GM19438 (cell line): ENCODE measurements around the gene CLCF1.

Experiments used
- ATAC-seq: cut with Tn5 transposase; IDR thresholded peaks from one replicate; pipeline ENCODE4 v1.9.1; 2021; ENCODE audit warnings: low read depth; ENCODE audit not compliant: unreplicated experiment

Gene CLCF1

DNA sequence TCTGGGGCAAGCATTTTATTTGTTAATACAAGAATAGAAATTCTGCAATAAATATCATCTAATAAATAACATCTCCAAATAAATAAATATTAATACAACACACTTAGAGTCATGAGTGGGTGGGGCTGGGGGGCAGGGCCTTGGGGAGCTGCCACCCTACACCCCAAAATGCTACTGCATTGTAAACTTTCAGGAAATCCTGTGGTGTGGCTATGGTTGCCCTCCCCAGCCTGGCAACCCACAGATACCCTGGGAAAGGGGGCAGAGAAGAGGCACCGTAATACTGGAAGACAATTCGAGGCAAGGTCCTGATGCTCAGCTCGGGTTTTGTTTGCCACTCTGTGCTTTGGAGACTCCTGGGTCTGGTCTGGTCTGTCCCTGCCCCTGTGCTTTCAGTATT is 9.2 kb downstream of the CLCF1 start:
- no peak for ATAC-seq

DNA sequence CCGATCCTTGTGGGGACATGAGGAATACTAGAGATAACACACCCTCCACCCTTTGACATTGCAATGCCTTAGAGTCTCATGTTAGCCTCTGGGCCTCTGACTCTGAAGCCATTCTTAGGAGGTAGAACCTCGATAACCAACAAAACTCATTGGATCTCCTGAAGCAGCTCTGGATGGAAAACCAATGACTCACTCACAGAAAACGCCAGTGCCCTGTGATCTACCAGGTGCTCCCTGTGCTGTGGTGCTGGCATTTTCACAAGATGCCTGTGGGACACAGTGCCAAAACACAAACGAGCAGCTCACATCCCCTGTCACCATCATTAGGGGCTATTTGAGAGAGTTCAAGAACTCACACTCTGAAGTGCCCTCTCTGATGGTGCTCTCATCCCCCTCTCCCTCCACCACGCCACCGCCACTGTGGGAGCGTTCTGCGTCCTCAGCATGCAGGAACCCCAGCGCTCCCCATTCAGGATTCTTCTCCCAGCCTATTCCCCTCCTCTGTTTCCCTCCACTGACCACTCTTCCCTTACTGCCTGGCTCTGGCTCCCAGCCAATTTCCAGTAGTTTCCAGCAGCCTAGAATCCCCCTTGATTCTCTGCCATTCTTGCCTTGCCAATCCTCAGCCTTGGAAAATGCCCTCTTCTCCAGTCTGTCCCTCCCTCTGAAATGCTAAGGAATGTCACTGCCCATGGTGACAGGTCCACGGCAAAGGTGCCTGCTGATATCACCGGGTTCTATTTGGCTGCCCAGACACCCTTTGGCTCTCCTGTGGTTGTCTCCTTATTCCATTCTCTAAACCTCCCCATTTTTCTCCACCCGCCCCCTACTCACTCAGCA is 15.3 kb downstream of the CLCF1 start:
- ATAC-seq, result no peak

DNA sequence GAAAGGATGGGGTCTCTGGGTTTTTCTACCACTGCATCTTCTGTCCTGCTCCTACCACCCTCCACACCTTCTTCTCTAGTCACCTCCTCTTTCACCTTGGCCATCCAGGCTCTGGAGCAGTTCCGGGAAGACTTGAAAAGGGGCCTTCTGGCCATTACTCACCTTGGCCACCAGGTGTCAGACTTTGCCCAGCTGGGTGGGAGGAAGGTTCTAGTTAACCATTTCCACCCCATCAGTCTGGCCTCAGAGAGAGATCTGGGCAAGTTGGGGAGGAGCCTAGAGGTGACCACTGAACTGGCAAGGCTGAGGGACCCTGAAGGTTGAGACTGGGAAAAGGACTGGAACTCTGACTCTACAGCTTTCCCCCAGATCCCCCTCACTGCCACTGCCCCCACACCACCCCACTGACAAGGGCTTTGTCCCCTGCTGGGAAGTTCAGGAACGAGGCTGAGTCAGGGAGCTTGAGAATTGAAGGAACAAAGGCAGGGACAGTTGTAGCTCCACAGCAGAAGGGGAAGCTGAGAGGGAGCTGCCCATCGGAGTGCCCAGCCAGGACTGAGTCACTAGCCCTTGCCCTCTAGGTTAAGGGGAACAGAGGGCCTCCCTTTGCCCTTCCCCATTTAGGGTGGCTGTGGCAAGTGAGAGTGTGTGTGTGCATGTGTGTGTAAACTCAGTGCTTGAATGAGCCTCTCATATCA is 16.4 kb downstream of the CLCF1 start:
- no peak for ATAC-seq

DNA sequence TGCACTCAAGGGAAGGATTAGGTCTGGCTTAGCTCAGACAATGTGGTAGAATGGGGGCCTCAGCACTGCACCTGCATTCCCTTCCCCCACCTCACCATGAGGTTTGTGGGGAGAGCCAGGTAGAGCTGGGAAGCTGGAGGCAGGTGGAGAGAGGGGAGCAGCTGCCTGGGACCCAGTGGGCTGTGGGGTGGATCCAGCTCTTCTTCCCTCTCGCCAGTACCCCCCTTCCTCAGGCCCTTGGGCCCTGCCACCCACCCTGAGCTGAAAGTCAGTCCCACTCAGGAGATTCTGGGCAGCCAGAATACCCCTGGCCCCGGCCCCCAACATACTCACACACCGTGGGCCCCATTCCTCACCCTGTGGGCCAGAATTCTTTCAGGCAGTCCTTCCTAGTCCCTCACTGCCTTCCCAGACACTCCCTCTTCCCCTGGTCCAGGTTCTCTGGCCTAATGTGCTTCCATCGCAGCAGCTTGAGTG is 17.0 kb downstream of the CLCF1 start:
- ATAC-seq, result no peak

DNA sequence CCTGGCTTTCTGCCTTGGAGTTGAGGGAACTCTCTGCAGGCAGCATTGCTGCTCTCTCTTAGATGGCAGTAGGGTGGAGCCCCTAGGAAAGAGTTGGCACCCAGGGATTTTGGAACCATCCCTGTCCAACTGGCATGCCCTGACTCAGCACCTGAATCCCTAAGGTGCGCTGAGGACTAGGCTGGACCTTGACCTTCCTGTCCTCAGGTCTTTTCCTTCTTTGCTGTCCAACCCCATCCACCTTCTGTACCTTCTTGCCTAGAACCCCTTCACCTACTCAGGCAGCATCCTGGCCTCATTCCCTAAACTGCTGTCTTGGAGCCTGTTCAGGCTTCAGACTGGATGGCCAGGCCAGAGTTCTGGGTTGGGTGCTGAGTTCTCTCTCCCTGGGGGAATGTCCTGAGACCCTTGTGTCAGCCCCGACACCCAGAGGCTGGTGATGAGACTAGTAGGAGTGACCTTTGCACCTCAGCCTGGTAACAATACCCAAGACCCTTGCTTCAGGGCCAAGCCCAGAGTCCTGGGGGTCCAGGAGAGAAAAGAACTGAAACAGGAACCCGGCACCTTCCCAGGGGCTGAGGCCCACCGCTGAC is 17.5 kb downstream of the CLCF1 start:
- no peak for ATAC-seq

DNA sequence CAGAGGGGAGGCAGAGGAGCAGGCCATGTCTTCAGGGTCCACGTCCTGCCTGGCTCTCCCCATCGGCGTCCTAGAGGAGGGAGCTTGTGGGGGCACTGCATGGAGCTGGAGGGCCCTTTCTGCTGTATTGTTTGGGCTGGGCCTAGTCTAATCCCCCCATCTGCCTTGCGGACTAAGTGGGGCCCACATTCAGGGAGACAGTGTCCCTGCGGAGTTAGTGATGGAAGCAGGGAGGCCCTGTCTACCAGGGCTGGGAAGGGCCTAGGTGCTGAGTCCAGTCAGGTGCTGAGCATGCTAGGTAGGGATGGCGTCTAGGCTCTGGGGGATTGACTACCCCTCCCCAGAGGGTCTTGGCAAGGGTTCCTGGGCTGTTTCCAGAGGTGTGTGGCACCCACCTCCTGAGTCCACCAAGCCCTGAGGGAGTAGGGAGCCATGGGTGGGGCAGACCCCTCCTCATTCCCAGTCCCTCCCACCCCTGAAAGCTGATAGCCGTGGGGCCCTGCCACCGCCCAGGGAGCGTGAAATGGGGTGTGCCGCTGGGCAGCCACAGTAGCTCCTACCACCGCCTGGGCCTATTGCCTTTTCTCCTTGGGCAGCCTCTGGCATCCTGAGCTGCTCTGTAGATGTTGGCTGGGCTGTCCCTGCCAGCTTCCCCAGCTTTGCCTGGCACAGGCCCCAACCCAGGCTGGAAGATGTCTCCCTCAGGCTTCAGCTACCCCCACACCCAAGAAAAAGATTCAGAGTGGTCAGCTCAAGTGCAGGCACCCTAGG is 18.2 kb downstream of the CLCF1 start:
- ATAC-seq, result no peak

DNA sequence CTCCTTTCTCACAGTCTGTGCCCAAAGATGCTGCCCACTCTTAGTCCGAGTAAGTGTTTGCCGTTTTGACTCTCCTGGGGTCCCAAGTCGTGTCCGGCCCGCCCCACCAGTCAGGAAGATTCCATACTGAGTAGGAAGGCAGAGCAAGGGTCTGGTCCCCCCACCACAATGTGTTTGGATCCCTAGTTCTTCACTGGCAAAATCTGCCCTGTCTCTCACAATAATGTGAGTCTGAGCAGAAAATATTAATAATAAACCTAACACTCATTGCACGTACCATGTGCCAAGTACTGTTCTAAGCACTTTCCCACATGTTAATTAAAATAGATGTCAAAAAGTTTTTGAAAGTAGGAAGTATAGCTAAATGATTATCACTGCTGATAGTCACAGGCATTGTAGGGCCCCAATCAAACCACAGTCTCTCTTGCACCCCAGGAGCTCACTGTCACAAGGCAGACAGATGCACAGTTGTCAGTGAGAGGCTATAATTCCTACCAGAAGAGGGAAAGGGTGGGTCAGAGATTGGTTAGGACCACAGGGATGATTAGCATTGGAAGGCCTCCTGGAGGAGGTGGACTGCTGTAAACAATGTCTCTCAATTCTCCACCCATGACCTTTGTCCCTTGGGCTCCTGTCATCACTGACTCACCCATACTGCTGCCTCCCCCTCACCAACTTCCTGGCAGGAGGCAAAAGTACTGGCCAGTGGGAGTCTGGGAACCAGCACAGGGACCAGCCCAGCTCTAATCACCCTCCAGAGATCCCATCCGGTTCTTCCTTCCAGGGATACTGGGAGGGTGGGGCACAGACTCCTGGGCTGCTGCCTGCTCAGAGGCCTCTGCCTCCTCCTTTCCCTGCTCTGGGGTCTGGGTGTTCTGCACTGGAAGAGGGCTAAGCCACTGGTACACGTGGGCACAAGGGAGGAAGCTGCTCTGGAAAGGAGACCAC is 19.0 kb downstream of the CLCF1 start:
- no peak for ATAC-seq

DNA sequence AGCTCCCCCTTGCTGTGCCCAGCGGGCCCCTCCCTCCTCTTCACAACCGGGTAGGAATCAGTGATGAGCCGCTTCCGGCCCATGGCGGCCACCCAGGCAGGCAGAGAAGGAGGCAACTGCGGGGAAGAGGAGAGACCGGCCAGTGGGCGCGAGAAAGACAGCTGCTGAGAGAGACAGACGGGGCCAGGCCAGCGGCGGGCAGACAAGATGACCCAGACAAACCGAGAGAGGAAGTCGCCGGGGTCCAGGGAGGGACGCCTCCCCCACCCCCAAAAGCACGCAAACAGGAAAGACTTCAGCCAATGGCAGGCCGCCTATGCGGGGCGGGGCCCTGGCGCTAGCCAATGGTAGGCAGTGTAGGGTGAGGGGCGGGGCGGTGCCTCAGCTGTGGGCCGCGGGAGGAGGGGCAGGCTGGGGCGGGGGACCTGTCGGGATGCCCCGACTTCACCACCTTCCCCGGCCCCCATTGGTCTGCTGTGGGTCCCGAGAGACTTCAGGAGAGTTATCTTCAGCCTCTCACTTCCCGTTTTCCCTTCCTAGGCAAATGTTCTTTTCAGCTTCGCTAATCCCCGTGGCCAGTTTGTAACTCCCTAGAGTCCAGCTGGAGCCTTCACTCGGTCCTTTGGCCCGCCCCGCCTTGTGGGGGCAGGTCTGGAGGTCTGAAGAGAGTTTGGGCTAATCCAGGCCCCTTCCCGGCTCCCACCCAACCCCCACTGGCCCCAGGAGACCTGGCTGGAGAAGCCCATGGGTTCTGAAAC is 19.9 kb downstream of the CLCF1 start, which contains the start of gene POLD4:
Gene POLD4, minus strand, starts transcription at position 230 of the 758 bp plus-strand sequence. Its CDS starts 147 bp downstream, at position 83.
- ATAC-seq, result peak; percentile 68

DNA sequence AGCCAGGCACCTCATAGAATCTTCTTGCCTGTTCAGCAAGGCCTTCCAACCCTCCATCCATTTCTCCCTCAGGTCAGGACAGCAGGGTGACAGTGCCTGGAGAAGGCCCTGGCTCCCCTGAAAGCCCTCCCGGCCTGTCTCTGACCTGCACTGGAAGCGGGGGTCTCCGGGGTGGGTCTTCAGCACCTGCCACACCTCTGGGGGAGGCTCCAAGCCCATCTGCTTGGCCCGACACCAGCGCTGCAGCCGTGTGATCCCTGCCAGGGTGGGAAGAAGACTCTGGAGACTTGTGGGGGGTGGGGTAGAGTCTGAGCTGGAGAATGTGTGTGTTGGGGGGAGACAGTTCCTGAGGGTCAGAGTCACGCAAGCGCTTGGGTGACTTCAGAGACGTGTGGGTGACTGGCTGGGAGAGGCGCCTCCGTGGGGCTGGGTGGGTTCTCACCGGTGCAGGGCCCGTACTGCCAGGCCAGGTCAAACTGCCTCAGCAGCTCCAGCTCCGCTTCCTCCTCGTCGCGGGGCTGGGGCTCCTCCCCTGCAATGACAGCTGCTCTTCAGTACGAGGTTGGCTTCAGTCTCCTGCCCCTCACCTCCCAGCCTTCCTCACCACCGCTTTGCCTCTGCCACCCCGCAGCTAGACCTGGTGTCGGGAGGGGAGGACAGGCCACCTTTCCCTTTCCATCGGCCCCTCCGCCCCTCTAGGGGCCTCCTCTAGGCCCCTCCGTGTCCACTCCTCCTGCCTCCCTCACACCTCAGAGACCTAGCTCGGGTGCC is 20.7 kb downstream of the CLCF1 start:
- ATAC-seq, result peak; percentile 5

DNA sequence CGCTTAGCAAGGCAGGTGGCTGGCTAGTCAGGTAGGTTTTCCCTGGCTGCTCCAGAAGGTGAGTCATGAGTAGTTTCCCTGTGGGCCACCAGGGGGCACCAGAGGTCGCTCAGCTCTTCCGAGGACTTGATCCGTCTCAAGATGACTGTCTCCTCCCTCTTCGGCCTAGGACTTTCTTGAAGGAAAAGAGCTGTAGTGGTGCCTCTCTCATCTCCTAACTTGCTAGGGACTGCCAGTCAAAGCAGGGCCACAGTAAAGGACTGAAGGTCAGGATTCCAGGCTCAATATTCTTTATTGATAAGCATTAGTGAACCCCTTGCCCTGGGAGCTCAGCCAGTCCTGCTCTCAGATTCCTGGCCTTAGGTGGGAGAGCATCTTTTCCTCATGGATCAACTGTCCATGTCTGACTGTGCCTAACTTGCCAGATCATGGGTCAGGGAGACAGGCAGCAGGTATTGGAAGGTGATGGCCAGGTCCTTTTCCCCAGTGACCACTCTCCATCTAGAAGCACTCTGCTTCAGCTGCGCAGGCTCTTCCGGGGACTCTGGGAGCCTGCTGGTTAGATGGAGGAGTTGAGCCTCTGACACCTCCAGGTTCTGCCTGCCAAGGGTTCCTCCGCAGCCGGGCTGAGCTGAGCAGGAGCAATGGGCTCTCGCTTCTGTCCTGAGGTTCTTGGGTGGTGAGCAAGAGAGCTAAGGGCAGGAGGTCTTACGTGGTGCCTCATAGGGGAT is 22.0 kb downstream of the CLCF1 start:
- ATAC-seq, result no peak

DNA sequence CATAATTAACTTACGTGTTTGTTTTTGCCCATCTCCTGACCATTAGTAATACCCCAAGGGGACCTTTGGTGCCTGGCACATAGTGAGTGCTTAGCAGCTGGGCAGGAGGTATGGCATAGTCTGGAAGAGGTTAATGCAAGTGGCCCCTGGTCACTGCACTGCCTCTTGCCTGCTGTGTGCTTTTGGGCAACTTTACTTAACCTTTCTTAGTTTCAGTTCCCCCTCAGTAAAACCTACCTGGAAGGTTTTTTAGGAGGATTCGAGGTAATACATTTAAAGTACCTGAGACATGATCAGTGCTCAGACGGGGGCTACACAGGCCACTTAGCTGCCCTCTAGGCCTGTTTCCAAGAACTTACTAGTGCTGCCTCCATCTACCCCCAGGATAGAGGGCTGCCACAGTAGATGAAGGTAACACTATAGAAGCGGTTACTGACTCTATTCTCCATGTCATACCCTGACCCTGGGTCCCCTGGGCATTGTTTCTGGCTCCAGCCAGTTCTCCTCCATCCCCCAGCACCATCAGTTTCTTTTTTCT is 23.4 kb downstream of the CLCF1 start:
- no peak for ATAC-seq

DNA sequence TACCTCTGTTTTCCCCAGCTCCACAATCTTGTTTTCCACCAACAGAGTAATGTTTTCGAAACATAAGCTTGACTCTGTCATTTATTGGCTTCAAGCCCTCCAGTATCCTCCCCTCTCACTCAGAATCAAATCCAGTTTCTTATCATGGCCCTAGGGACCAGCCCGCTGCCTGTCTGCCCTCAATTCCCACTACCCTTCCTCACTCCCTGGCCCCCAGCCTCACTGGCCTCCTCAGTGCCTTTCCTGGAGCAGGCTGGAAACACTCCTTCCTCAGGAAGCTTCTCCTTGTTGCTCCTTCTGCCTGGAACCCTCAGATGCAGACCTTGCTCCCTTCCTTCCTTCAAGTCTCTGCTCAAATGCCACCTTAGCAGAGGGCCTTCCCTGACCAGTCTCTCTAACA is 23.9 kb downstream of the CLCF1 start:
- ATAC-seq, result no peak

DNA sequence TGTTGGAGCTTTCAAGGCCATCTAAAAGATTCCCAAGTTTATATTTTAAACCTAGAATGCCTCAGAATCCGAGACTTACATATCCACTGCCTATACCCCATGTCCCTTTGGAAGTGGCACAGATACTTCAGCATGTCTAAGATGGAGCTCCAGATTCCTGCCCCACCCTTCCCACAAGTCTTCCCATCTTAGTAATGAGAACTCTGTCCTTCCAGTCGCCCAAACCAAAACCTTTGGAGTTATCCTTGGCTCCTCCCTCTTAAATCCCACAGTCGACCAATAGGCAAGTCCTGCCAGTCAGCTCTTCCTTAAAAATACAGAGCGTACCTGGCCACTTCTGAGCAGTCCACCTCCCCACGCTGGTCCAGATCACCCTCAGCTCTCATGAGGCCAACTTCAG is 24.4 kb downstream of the CLCF1 start:
- no peak for ATAC-seq

DNA sequence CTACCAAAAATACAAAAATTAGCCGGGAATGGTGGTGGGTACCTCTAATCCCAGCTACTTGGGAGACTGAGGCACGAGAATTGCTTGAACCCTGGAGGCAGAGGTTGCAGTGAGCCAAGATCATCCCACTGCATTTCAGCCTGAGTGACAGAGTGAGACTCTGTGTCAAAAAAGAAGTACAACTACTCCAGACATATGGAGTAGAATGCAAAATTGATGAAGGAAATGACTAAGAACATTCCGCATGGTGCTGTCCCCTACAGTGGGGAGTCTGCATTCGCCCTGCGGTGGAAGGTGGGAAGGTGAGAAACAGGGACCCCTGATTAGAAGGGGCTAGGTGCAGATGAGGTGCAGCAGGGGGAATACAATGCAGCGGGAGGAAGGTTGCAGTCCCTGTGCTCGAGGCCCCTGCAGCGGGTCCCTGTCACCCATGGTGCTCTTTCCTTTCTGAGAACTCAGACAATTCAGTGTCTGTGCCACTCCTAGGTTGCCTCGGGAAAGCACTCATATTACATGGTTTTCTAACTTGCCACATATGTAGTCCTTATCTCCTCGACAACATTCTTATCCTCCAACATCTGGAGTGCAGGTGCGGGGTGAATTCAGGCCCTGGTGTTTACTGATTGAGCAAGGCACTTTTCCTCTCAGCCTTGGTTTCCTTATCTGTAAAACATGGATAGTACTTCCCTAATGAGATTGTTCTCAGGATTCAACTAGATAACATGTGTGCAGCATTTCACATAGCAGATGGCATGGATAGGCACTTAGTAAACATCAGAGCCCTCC is 25.2 kb downstream of the CLCF1 start:
- ATAC-seq, result no peak

DNA sequence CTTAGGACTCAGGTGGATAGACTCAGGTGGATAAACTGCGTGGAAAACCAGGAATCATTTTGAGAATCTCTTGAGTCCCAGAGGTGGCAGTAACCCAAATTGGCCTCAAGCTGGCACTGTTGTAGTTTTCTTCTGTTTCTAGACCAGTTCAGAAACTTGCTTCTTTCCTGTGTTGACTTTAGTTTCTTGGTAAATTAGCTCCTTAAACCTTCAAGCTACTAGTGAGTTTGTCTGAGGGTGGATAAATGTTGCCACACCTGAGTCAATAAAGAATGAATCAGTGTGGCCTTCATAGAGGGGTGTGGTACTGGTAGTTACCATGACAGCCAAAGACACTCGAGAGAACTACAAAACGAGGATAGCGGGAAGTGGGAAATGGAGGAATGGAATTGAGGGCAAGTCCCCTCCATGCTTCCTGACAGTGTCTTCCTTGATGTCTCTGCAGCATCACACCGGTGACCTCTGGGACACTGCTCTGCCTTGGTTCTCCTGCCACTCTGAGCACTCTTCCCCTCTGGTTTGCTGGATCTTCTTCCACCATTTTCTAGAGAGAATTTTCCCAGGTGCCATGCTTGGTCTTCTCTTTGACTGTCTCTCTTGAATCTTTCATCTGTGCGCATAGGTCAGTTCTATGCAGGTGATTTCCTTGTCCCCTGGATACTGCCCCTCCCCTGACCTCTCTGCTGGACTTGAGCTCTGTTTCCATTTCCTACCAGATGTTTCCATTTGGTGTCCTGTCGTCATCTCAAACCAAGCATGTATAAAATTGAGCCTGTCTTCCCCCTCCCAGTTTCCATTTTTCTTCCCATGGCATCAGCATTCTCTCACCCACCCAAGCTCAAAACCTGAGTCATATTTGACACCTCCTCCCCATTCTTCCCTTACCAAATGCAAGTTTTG is 27.2 kb downstream of the CLCF1 start:
- no peak for ATAC-seq
